ENCODE data around the gene MRPL51.

DNA sequence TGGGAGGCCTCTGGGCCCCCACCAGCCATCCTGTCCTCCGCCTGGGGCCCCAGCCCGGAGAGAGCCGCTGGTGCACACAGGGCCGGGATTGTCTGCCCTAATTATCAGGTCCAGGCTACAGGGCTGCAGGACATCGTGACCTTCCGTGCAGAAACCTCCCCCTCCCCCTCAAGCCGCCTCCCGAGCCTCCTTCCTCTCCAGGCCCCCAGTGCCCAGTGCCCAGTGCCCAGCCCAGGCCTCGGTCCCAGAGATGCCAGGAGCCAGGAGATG is 40.5 kb upstream of the MRPL51 start:
- TF ChIP-seq, protein P1, sequence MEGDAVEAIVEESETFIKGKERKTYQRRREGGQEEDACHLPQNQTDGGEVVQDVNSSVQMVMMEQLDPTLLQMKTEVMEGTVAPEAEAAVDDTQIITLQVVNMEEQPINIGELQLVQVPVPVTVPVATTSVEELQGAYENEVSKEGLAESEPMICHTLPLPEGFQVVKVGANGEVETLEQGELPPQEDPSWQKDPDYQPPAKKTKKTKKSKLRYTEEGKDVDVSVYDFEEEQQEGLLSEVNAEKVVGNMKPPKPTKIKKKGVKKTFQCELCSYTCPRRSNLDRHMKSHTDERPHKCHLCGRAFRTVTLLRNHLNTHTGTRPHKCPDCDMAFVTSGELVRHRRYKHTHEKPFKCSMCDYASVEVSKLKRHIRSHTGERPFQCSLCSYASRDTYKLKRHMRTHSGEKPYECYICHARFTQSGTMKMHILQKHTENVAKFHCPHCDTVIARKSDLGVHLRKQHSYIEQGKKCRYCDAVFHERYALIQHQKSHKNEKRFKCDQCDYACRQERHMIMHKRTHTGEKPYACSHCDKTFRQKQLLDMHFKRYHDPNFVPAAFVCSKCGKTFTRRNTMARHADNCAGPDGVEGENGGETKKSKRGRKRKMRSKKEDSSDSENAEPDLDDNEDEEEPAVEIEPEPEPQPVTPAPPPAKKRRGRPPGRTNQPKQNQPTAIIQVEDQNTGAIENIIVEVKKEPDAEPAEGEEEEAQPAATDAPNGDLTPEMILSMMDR (IDR thresholded peaks at IDR 0.05): no peak
- no peak for TF ChIP-seq EZH2 (IDR thresholded peaks at IDR 0.05; ENCODE audit: borderline replicate concordance, insufficient read depth, low read depth, low read length, poor library complexity, severe bottlenecking)
